Measurements from ENCODE around the gene NMRAL1.

Gene NMRAL1

GRCh38 chr16:4495766-4496165 lies 21.3 kb upstream of the NMRAL1 start:
- Histone ChIP-seq H2AFZ (ENCODE audit: low read length) (no peak overlapping the region), H3F3A (ENCODE audit: insufficient read depth, low read length) (no peaks in the 10 kb centered on the region), H3K9me2 (ENCODE audit: low read depth, low read length) (no peaks in the 10 kb centered on the region), H3K27me3 (ENCODE audit: insufficient read depth, low read length) (no peaks in the 10 kb centered on the region), H3K9me3 (ENCODE audit: low read length) (no peaks in the 10 kb centered on the region), H3K79me2 (ENCODE audit: insufficient read depth, low read length) (no peaks in the 10 kb centered on the region), H3K4me1 (ENCODE audit: insufficient read depth, low read length, severe bottlenecking) (no peaks in the 10 kb centered on the region), H3K36me3 (ENCODE audit: insufficient read depth, low read length) (peaks cover 7% of the 10 kb centered on the region), H4K20me1 (ENCODE audit: insufficient read depth, low read length) (no peaks in the 10 kb centered on the region), H3K4me3 (ENCODE audit: low read depth, low read length, poor library complexity, severe bottlenecking) (no peak overlapping the region), H3K27ac (ENCODE audit: low read depth, low read length, poor library complexity, severe bottlenecking) (no peak overlapping the region), H3K4me2 (ENCODE audit: low read length) (no peak overlapping the region), H3K9ac (ENCODE audit: low read length) (no peak overlapping the region)
- TF ChIP-seq EZH2 (IDR thresholded peaks at IDR 0.05; ENCODE audit: borderline replicate concordance, low read length) (no peak), CTCF (IDR thresholded peaks at IDR 0.05; ENCODE audit: low read length) (no peak)

- Histone ChIP-seq H3K4me1 (ENCODE audit: insufficient read depth, low read length, severe bottlenecking) (no peaks in the 10 kb centered on the region), H3K27ac (ENCODE audit: low read depth, low read length, poor library complexity, severe bottlenecking) (no peak overlapping the region), H4K20me1 (ENCODE audit: insufficient read depth, low read length) (no peaks in the 10 kb centered on the region), H3K79me2 (ENCODE audit: insufficient read depth, low read length) (no peaks in the 10 kb centered on the region), H3K4me2 (ENCODE audit: low read length) (no peak overlapping the region), H3K9me2 (ENCODE audit: low read depth, low read length) (no peaks in the 10 kb centered on the region), H3K27me3 (ENCODE audit: insufficient read depth, low read length) (no peaks in the 10 kb centered on the region), H3K36me3 (ENCODE audit: insufficient read depth, low read length) (peaks cover 14% of the 10 kb centered on the region), H3K9me3 (ENCODE audit: low read length) (no peaks in the 10 kb centered on the region), H2AFZ (ENCODE audit: low read length) (no peak overlapping the region), H3K4me3 (ENCODE audit: low read depth, low read length, poor library complexity, severe bottlenecking) (no peak overlapping the region), H3F3A (ENCODE audit: insufficient read depth, low read length) (no peaks in the 10 kb centered on the region), H3K9ac (ENCODE audit: low read length) (no peak overlapping the region)
- TF ChIP-seq EZH2 (IDR thresholded peaks at IDR 0.05; ENCODE audit: borderline replicate concordance, low read length) (no peak), CTCF (IDR thresholded peaks at IDR 0.05; ENCODE audit: low read length) (no peak)
Measured at GRCh38 chr16:4494746-4495490, 20.5 kb upstream of the NMRAL1 start.

GRCh38 chr16:4491898-4492297 lies 17.5 kb upstream of the NMRAL1 start:
- H4K20me1 ChIP-seq (ENCODE audit: insufficient read depth, low read length): no peaks in the 10 kb centered on the region
- H3K79me2 ChIP-seq (ENCODE audit: insufficient read depth, low read length): no peaks in the 10 kb centered on the region
- no peaks in the 10 kb centered on the region for H3K27me3 ChIP-seq (ENCODE audit: insufficient read depth, low read length)
- H3K9ac ChIP-seq (ENCODE audit: low read length): no peak overlapping the region
- H3K4me3 ChIP-seq (ENCODE audit: low read depth, low read length, poor library complexity, severe bottlenecking): no peak overlapping the region
- H2AFZ ChIP-seq (ENCODE audit: low read length): no peak overlapping the region
- TF ChIP-seq EZH2 (IDR thresholded peaks at IDR 0.05; ENCODE audit: borderline replicate concordance, low read length) (no peak), CTCF (IDR thresholded peaks at IDR 0.05; ENCODE audit: low read length) (no peak)
- no peak overlapping the region for H3K4me2 ChIP-seq (ENCODE audit: low read length)
- H3K27ac ChIP-seq (ENCODE audit: low read depth, low read length, poor library complexity, severe bottlenecking): no peak overlapping the region
- H3K36me3 ChIP-seq (ENCODE audit: insufficient read depth, low read length): peaks cover 29% of the 10 kb centered on the region
- no peaks in the 10 kb centered on the region for H3K9me2 ChIP-seq (ENCODE audit: low read depth, low read length)
- H3K9me3 ChIP-seq (ENCODE audit: low read length): no peaks in the 10 kb centered on the region
- no peaks in the 10 kb centered on the region for H3K4me1 ChIP-seq (ENCODE audit: insufficient read depth, low read length, severe bottlenecking)
- H3F3A ChIP-seq (ENCODE audit: insufficient read depth, low read length): no peaks in the 10 kb centered on the region

All from OCI-LY1 (cell line).